ENCODE measurements around the gene HTR3E. TPM values are rescaled to one million over a fixed set of nuclear protein-coding genes. Genes with fewer than 3 reads are reported as not detected.
"Not testable (repeated sequence)": the region's sequence is repeated elsewhere in the genome, so short reads cannot be mapped to it uniquely, and the experiment has no call there.

HTR3E gene
- total and polyA plus RNA-seq, 11 donors, result not detected

GRCh38 chr3:184068344-184068743 lies 28.5 kb upstream of the HTR3E start:
- H3K27me3 ChIP-seq, result no peaks in the 10 kb centered on the region
- no peak overlapping the region for H3K27ac ChIP-seq
- DNase-seq (no peak), ATAC-seq (no peak)
- H3K36me3 ChIP-seq, result no peaks in the 10 kb centered on the region
- TF ChIP-seq CTCF (IDR thresholded peaks at IDR 0.05) (no peak), POLR2A (IDR thresholded peaks at IDR 0.05) (no peak)
- no peaks in the 10 kb centered on the region for H3K4me1 ChIP-seq
- H3K9me3 ChIP-seq, result peaks cover 0 to 9% (median 0%) of the 10 kb centered on the region in 12 donors
- 85 to 98% (median 92%) methylated on average over 5 of the region's 5 CpGs for WGBS, 4 donors
- H3K4me3 ChIP-seq, result no peak overlapping the region
- intact Hi-C loops (cut with DNase I), result no loop called here

DNA sequence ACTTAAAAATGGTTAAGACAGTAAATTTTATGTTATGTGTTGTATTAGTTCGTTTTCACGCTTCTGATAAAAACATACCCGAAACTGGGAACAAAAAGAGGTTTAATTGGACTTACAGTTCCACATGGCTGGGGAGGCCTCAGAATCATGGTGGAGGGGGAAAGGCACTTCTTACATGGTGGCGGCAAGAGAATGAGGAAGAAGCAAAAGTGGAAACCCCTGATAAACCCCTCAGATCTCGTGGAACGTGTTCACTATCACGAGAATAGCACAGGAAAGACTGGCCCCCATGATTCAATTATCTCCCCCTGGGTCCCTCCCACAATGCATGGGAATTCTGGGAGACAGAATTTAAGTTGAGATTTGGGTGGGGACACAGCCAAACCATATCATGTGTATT lies 25.7 kb upstream of the HTR3E start:
- ATAC-seq, result not testable (repeated sequence)
- WGBS, 4 donors, result 90 to 91% (median 91%) methylated on average over 7 of the region's 7 CpGs

DNA sequence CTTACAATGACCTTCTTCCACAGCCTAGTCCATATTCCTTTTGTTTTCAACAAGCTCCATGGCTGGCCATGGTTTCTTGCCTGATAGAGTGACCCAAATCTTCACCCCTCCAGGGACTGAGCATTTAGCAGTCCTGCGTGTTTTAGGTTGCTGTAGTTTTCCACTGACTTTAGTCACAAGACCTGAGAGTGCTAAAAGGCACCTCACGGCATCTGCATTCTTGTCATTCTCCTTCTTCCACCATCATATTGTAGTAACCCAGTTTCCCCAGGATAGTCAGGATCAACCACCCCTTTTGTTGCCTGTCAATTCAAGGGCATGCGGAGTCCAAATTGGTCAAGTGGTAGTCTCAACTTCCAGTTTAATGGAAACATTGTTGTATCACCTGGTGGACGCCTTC lies 23.2 kb upstream of the HTR3E start:
- DNase-seq (no peak), ATAC-seq (no peak)
- Histone ChIP-seq H3K4me3 (no peak overlapping the region), H3K9me3 (peaks cover 0 to 9% (median 0%) of the 10 kb centered on the region in 12 donors), H3K4me1 (no peaks in the 10 kb centered on the region), H3K27ac (no peak overlapping the region), H3K27me3 (no peaks in the 10 kb centered on the region), H3K36me3 (no peaks in the 10 kb centered on the region)
- 64 to 78% (median 73%) methylated on average over 4 of the region's 4 CpGs for WGBS, 4 donors
- TF ChIP-seq CTCF (IDR thresholded peaks at IDR 0.05), result no peak
- no peak for TF ChIP-seq POLR2A (IDR thresholded peaks at IDR 0.05)
- intact Hi-C loops (cut with DNase I), result no loop called here

More for the DNA sequence above, 25.7 kb upstream of the HTR3E start:
- H3K4me1 ChIP-seq; H3K27me3 ChIP-seq; H3K4me3 ChIP-seq; H3K9me3 ChIP-seq; H3K27ac ChIP-seq; DNase-seq; intact Hi-C loops (cut with DNase I); H3K36me3 ChIP-seq: not testable (repeated sequence)

DNA sequence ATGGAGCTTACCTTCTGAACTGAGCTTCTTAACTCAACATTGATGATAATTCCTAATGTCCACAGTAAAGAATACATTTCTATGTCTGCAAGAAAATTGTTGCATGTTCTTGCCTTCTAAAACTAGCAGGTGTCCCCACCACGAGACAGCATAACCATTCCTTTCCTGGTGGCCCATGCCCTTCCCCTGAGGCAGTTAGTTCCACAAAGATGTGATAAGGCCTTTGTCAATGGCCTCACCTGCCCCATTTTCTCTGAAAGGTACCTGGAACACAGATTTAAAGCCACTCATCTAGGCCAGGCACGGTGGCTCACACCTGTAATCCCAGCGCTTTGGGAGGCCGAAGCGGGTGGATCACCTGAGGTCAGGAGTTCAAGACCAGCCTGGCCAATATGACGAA lies 21.0 kb upstream of the HTR3E start:
- TF ChIP-seq POLR2A (IDR thresholded peaks at IDR 0.05) (no peak), CTCF (IDR thresholded peaks at IDR 0.05) (no peak)
- Histone ChIP-seq H3K27me3 (no peaks in the 10 kb centered on the region), H3K4me1 (no peaks in the 10 kb centered on the region), H3K27ac (no peak overlapping the region), H3K36me3 (no peaks in the 10 kb centered on the region), H3K9me3 (peaks cover 0 to 3% (median 0%) of the 10 kb centered on the region in 12 donors), H3K4me3 (no peak overlapping the region)
- intact Hi-C loops (cut with DNase I), result no loop called here
- DNase-seq (no peak), ATAC-seq (no peak)
- WGBS, 4 donors, result 89 to 93% (median 92%) methylated on average over 6 of the region's 6 CpGs

- no peak overlapping the region for H3K27ac ChIP-seq
- H3K27me3 ChIP-seq, result no peaks in the 10 kb centered on the region
- H3K4me3 ChIP-seq, result no peak overlapping the region
- intact Hi-C loops (cut with DNase I), result no loop called here
- no peak for ATAC-seq
- no peaks in the 10 kb centered on the region for H3K36me3 ChIP-seq
- H3K4me1 ChIP-seq, result no peaks in the 10 kb centered on the region
- TF ChIP-seq CTCF (IDR thresholded peaks at IDR 0.05) (no peak), POLR2A (IDR thresholded peaks at IDR 0.05) (no peak)
- no peaks in the 10 kb centered on the region for H3K9me3 ChIP-seq
- no peak for DNase-seq
- 36 to 67% (median 63%) methylated on average over 3 to 5 of the region's 5 CpGs for WGBS, 4 donors
Measured at GRCh38 chr3:184077881-184078280, 19.0 kb upstream of the HTR3E start.
